ENCODE results near the gene C15orf40.
"Not testable (repeated sequence)": the region's sequence is repeated elsewhere in the genome, so short reads cannot be mapped to it uniquely, and the experiment has no call there.

The C15orf40 gene

DNA sequence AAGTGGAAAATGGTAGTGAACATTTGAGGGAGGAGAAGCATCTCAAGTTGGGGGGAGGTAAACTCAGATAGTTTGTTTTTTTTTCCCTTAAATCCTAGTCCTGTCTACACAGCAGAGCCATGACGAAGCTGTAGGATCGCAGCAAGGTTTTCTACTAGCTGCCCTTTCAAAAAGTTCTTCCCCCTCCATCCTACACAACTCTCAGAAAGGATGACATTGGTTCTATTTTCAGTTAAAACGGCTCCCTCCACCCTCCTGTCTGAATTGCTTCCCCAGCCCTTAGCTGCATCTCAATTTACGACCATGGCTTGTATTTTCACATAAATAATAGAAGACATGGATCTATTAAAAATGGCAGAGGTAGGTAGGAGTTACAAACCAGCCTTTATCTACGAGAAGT, 61.1 kb downstream of the C15orf40 start:
- no peak overlapping the region for H3K27ac ChIP-seq (ENCODE audit: low read length)
- H3K36me3 ChIP-seq (ENCODE audit: insufficient read depth, low read depth, low read length): no peaks in the 10 kb centered on the region
- H3K4me1 ChIP-seq (ENCODE audit: insufficient read depth, low read length): no peaks in the 10 kb centered on the region
- H3K27me3 ChIP-seq (ENCODE audit: insufficient read depth, low read length): peaks cover 44% of the 10 kb centered on the region
- no peak overlapping the region for H3K4me3 ChIP-seq (ENCODE audit: low read length)
- H3K9ac ChIP-seq (ENCODE audit: low read depth, low read length): no peak overlapping the region
- no peaks in the 10 kb centered on the region for H3K9me3 ChIP-seq (ENCODE audit: insufficient read depth, low read depth, low read length)

DNA sequence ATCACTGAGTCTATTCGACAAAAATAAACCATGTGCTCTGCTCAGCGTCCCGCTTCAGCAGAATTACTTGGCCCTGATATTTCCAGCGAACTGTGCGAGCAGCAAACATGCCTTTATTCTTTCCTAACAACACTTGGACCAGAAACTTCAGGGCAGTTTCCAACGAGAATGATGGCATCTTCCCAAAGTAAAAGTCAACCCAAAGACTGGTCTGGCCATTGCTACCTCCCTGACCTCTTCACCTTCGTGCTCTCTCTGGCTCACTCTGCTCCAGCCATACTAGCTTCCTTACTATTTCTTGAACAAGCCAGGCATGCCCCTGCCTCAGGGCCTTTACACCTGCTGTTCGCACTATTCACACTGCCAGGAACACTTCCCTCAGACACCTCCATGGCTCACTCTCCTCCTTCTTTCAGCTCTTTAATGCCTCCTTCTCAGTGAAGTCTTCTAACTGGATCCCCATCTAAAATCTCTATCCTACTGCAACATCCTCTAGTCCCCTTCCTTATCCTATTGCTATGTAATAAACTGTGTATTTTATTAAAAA, 65.2 kb downstream of the C15orf40 start:
- H3K4me3 ChIP-seq (ENCODE audit: low read length): no peak overlapping the region
- no peaks in the 10 kb centered on the region for H3K4me1 ChIP-seq (ENCODE audit: insufficient read depth, low read length)
- H3K36me3 ChIP-seq (ENCODE audit: insufficient read depth, low read depth, low read length): no peaks in the 10 kb centered on the region
- H3K9me3 ChIP-seq (ENCODE audit: insufficient read depth, low read depth, low read length): no peaks in the 10 kb centered on the region
- H3K27ac ChIP-seq (ENCODE audit: low read length): no peak overlapping the region
- H3K27me3 ChIP-seq (ENCODE audit: insufficient read depth, low read length): peaks cover 25% of the 10 kb centered on the region
- H3K9ac ChIP-seq (ENCODE audit: low read depth, low read length): no peak overlapping the region

DNA sequence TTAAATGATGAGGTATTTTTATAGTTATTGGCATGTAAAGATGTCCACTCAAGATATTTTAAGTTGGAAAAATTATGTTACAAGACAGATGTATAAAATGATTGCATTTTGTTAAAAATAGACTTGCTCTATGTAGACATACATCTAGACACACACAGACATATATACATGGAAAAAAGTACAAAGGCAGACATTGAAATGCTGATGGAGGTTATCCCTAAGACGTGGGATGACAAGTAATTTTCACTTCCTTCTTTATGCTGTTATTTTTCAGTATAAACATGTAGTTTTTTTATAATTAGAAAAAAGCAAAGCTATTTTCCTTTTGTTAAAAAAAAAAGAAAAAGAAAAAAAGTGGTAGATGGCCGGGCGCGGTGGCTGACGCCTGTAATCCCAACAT, 66.1 kb downstream of the C15orf40 start:
- Histone ChIP-seq H3K4me1 (ENCODE audit: insufficient read depth, low read length) (no peaks in the 10 kb centered on the region), H3K27me3 (ENCODE audit: insufficient read depth, low read length) (peaks cover 16% of the 10 kb centered on the region; the same call in 1 of the 2 replicates), H3K36me3 (ENCODE audit: insufficient read depth, low read depth, low read length) (no peaks in the 10 kb centered on the region), H3K27ac (ENCODE audit: low read length) (no peak overlapping the region), H3K4me3 (ENCODE audit: low read length) (no peak overlapping the region), H3K9me3 (ENCODE audit: insufficient read depth, low read depth, low read length) (no peaks in the 10 kb centered on the region), H3K9ac (ENCODE audit: low read depth, low read length) (no peak overlapping the region)

DNA sequence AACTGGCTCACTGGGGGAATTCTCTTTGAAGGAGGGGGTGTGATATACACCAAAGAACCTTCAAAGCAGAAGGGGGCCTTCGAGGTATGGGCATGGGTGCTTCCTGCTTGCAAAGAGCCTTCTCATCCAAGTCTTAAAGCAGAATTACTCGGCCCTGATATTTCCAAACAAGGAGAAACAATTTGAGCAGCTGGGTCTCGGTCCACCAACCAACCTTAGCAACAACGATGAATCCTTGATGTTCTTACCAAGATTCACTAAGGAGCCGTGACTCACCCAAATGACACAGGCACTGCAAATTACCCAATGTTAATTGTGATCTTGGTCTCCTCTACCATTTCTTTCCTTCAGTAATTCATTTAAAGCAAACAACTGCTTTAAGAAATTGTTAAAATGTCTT, 66.6 kb downstream of the C15orf40 start:
- H3K27me3 ChIP-seq (ENCODE audit: insufficient read depth, low read length): peaks cover 11% of the 10 kb centered on the region; the same call in 1 of the 2 replicates
- no peaks in the 10 kb centered on the region for H3K9me3 ChIP-seq (ENCODE audit: insufficient read depth, low read depth, low read length)
- no peaks in the 10 kb centered on the region for H3K36me3 ChIP-seq (ENCODE audit: insufficient read depth, low read depth, low read length)
- H3K4me3 ChIP-seq (ENCODE audit: low read length): no peak overlapping the region
- no peak overlapping the region for H3K9ac ChIP-seq (ENCODE audit: low read depth, low read length)
- no peaks in the 10 kb centered on the region for H3K4me1 ChIP-seq (ENCODE audit: insufficient read depth, low read length)
- H3K27ac ChIP-seq (ENCODE audit: low read length): no peak overlapping the region

DNA sequence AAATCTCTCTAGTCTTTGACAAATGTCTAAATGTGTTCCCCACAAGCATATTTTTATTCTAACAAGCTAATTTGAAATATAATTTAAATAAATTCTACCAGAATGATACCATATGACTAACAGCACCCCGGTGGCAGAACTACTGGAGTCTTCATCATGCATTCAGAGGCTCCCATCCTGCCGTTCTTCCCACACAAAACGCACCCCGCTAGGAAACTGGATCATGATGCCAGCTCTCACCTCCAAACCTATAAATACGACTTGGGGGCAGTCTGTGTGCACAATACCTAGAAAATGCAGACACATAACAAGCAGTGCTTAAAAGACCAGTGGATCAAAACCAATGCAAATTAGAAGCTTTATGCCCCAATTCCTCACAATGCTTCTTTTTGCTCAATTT, 67.4 kb downstream of the C15orf40 start:
- no peak overlapping the region for H3K4me3 ChIP-seq (ENCODE audit: low read length)
- peaks cover 6% of the 10 kb centered on the region; the same call in 1 of the 2 replicates for H3K27me3 ChIP-seq (ENCODE audit: insufficient read depth, low read length)
- no peaks in the 10 kb centered on the region for H3K36me3 ChIP-seq (ENCODE audit: insufficient read depth, low read depth, low read length)
- H3K9me3 ChIP-seq (ENCODE audit: insufficient read depth, low read depth, low read length): no peaks in the 10 kb centered on the region
- H3K4me1 ChIP-seq (ENCODE audit: insufficient read depth, low read length): no peaks in the 10 kb centered on the region
- H3K9ac ChIP-seq (ENCODE audit: low read depth, low read length): no peak overlapping the region
- H3K27ac ChIP-seq (ENCODE audit: low read length): no peak overlapping the region

DNA sequence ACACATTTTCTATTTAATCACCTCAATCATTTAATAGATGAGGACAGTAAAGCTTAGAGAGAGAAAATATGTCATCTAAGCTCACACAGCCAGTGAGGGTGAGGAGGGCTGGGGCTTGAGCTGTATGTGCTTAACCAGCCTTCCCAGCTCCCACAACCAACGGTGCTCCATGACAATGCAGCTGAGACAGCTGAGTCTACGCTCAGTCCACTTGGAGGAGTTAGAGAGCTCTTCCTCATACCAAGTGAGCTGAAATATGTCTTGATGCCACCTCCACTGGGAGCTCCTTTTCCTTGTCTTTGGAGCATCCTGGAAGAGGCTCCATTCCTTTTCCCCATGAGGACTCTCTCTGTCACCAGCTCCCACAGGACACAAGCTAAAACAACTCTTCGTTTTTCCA, 68.3 kb downstream of the C15orf40 start:
- Histone ChIP-seq H3K27ac (ENCODE audit: low read length) (no peak overlapping the region), H3K9ac (ENCODE audit: low read depth, low read length) (no peak overlapping the region), H3K4me3 (ENCODE audit: low read length) (no peak overlapping the region), H3K4me1 (ENCODE audit: insufficient read depth, low read length) (no peaks in the 10 kb centered on the region), H3K27me3 (ENCODE audit: insufficient read depth, low read length) (no peaks in the 10 kb centered on the region), H3K36me3 (ENCODE audit: insufficient read depth, low read depth, low read length) (no peaks in the 10 kb centered on the region), H3K9me3 (ENCODE audit: insufficient read depth, low read depth, low read length) (no peaks in the 10 kb centered on the region)

DNA sequence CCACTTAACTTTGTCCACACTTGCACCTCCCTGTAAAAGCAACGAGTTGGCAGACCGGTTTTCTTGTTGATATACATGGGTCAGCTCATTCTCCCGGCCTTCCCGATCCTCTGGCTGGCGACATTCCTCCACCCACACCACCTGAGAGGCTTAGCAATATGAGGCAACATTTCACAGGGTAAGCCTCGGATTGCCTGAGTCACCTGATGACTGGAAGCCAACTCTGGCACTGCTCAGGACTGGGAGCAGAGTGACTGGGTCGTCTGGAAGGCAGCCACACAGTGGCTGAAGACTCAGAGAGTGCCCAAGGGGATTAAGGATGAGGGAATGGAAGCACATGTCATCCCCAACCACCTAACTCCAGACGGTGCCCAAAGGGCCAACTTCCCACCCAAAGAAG, 68.7 kb downstream of the C15orf40 start:
- no peaks in the 10 kb centered on the region for H3K36me3 ChIP-seq (ENCODE audit: insufficient read depth, low read depth, low read length)
- H3K9me3 ChIP-seq (ENCODE audit: insufficient read depth, low read depth, low read length): no peaks in the 10 kb centered on the region
- no peaks in the 10 kb centered on the region for H3K27me3 ChIP-seq (ENCODE audit: insufficient read depth, low read length)
- H3K4me1 ChIP-seq (ENCODE audit: insufficient read depth, low read length): no peaks in the 10 kb centered on the region
- no peak overlapping the region for H3K4me3 ChIP-seq (ENCODE audit: low read length)
- H3K9ac ChIP-seq (ENCODE audit: low read depth, low read length): no peak overlapping the region
- H3K27ac ChIP-seq (ENCODE audit: low read length): no peak overlapping the region

DNA sequence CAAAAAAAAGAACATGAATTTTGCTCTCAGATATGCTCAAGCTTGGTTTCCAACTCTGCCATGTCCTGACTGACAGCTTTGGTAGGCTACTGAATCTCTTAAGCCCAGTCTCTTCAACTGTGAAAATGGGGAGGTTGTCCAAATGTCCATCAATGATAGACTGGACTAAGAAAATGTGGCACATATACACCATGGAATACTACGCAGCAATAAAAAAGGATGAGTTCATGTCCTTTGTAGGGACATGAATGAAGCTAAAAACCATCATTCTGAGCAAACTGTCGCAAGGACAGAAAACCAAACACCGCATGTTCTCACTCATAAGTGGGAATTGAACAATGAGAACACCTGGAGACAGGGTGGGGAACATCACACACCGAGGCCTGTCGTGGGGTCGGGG, 71.8 kb downstream of the C15orf40 start:
- H3K27ac ChIP-seq (ENCODE audit: low read length); H3K4me1 ChIP-seq (ENCODE audit: insufficient read depth, low read length); H3K36me3 ChIP-seq (ENCODE audit: insufficient read depth, low read depth, low read length); H3K27me3 ChIP-seq (ENCODE audit: insufficient read depth, low read length); H3K4me3 ChIP-seq (ENCODE audit: low read length); H3K9me3 ChIP-seq (ENCODE audit: insufficient read depth, low read depth, low read length); H3K9ac ChIP-seq (ENCODE audit: low read depth, low read length): not testable (repeated sequence)

Measured in iPS-20b (cell line).